ENCODE measurements around the gene DKKL1. TPM values are rescaled to one million over a fixed set of nuclear protein-coding genes. Genes with fewer than 3 reads are reported as not detected.

The DKKL1 gene
- total and polyA plus RNA-seq, 4 donors = 0.58 to 0.95 (median 0.88) TPM

DNA sequence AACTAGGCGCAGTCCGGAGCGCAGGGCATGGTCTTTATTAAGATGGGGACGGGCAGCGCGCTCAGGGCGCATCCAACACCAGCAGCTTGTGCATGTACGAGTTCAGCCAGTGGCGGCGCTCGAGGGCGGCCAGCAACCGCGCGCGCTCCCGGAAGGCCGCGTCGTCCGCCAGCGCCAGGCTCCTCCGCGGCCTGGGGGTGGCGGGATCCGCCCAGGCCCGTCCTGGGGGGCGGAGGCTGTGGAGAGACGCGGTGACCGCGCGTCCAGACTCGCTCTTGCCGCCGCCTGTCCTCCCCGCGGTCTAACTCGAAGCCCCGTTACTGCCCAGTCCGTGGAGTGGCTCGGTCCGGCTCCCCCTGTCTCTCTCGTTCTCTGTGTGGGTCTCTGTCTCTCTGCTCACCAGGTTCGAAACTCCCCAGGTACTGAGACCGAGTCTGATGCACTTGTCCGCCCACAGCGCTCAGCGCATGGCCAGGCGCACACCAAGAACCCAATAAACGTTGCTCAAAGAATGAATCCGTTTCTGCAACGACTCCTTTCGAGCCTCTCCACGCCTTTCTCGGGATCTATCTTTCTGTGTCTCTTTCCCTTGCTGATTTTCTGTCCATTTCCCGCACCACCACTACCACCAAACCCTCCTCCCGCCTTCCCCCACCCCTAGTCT, 58.9 kb downstream of the DKKL1 start:
- ATAC-seq (ENCODE audit: insufficient read depth, low FRiP score) (no peak), DNase-seq (peak; percentile 20 to 62 (median 38))
- 2 to 3% methylated on average over 45 to 58 of the region's 58 CpGs for WGBS, 2 donors
- H3K4me3 ChIP-seq = no peak overlapping the region
- H3K9me3 ChIP-seq (ENCODE audit: control insufficient read depth in 4 of 4, insufficient read depth in 3 of 4, low read length in 3 of 4) = peaks cover 0 to 2% (median 0%) of the 10 kb centered on the region in 4 donors
- peaks cover 9 to 84% (median 76%) of the 10 kb centered on the region in 3 donors for H3K27me3 ChIP-seq (ENCODE audit: control insufficient read depth in 3 of 3, insufficient read depth in 3 of 3, low read length in 2 of 3)
- peaks cover 0 to 11% (median 7%) of the 10 kb centered on the region in 5 donors for H3K4me1 ChIP-seq (ENCODE audit: control insufficient read depth in 5 of 5, insufficient read depth in 5 of 5, low read length in 5 of 5)
- H3K9ac ChIP-seq (ENCODE audit: insufficient read depth in 1 of 2, low read length in 2 of 2) = no peak overlapping the region
- H3K36me3 ChIP-seq (ENCODE audit: control insufficient read depth in 4 of 4, insufficient read depth in 4 of 4, low read length in 4 of 4) = no peaks in the 10 kb centered on the region
- no peak overlapping the region for H3K27ac ChIP-seq (ENCODE audit: low read depth in 1 of 2, low read length in 1 of 2)
- TF ChIP-seq, protein P1, sequence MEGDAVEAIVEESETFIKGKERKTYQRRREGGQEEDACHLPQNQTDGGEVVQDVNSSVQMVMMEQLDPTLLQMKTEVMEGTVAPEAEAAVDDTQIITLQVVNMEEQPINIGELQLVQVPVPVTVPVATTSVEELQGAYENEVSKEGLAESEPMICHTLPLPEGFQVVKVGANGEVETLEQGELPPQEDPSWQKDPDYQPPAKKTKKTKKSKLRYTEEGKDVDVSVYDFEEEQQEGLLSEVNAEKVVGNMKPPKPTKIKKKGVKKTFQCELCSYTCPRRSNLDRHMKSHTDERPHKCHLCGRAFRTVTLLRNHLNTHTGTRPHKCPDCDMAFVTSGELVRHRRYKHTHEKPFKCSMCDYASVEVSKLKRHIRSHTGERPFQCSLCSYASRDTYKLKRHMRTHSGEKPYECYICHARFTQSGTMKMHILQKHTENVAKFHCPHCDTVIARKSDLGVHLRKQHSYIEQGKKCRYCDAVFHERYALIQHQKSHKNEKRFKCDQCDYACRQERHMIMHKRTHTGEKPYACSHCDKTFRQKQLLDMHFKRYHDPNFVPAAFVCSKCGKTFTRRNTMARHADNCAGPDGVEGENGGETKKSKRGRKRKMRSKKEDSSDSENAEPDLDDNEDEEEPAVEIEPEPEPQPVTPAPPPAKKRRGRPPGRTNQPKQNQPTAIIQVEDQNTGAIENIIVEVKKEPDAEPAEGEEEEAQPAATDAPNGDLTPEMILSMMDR (IDR thresholded peaks at IDR 0.05; ENCODE audit: control extremely low read depth, extremely low read depth) = peak; percentile 1

DNA sequence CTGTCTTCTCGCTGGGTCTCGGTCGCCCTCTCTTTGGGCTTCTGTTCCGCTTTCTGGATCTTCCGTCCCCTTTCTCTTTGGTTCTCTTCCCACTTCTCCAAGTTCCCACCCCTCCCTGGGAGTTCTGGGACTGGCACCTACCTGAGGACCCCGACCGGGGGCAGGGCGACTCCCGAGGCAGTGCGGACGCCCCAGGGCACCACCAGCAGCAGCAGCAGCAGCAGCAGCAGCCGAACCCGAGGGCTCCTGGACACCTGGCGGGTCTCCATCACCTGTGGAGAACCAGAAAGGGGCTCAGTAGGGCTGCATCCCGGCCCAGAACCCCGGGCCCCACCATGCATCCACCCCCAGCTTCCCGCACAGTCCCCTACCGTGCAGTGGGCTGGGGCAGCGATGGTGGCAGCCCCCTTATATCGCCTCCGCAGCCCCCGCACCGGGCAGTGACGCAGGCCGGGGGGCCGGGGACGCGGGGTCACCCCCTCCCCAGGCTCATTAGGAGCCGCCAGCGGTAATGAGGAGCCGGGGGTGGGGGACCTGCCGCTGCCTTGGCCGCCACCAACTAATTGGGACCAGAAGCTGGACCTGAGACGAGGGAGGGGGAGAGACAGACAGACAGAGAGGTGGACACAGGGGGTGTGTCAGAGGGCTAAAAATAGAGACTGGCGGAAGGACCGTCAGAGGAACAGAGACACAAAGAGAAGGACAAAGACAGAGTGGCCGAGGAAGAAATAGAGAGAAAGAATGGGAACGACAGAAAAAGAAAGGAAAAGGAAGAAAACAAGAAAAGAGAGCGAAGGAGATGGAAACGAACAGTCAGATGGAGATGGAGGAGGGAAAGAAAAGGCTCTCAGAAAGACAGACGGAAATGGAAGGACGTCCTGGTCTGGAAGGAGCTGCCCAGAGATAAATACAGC, 59.7 kb downstream of the DKKL1 start, which contains the start of gene PTH2:
PTH2 (minus strand) TSS at position 371 of the 914 bp plus-strand sequence; CDS start at position 269, 102 bp downstream.
- Histone ChIP-seq H3K4me3 (no peak within 1 kb of the TSS), H3K27me3 (ENCODE audit: control insufficient read depth in 3 of 3, insufficient read depth in 3 of 3, low read length in 2 of 3) (peaks cover 9 to 87% (median 76%) of the 10 kb centered on the region in 3 donors), H3K4me1 (ENCODE audit: control insufficient read depth in 5 of 5, insufficient read depth in 5 of 5, low read length in 5 of 5) (peaks cover 0 to 12% (median 7%) of the 10 kb centered on the region in 5 donors), H3K27ac (ENCODE audit: low read depth in 1 of 2, low read length in 1 of 2) (no peak within 1 kb of the TSS), H3K36me3 (ENCODE audit: control insufficient read depth in 4 of 4, insufficient read depth in 4 of 4, low read length in 4 of 4) (no peaks in the 10 kb centered on the region), H3K9ac (ENCODE audit: insufficient read depth in 1 of 2, low read length in 2 of 2) (no peak within 1 kb of the TSS), H3K9me3 (ENCODE audit: control insufficient read depth in 4 of 4, insufficient read depth in 3 of 4, low read length in 3 of 4) (peaks cover 0 to 2% (median 0%) of the 10 kb centered on the region in 4 donors)
- DNase-seq (no peak), ATAC-seq (ENCODE audit: insufficient read depth, low FRiP score) (no peak)
- 7 to 8% methylated on average over 40 to 42 of the region's 42 CpGs for WGBS, 2 donors
- TF ChIP-seq, protein P1 (IDR thresholded peaks at IDR 0.05; ENCODE audit: control extremely low read depth, extremely low read depth) = no peak

DNA sequence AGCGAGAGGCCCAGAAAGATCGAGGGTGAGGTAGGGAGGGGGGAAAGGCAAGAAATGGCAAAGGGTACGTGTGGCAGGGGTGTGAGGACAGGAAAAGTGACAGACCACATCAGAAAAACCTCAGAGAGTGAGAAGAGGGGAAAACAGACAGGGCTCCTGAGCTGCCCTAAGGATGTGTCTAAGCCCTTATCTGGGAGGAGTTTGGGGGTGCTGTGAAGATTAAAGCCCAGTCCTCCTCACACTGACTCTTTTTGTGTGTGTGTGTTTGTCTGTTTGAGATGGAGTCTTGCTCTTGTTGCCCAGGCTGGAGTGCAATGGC, 60.3 kb downstream of the DKKL1 start:
- 6 to 11% methylated on average over 3 of the region's 3 CpGs for WGBS, 2 donors
- H3K36me3 ChIP-seq (ENCODE audit: control insufficient read depth in 4 of 4, insufficient read depth in 4 of 4, low read length in 4 of 4) = no peaks in the 10 kb centered on the region
- TF ChIP-seq, protein P1 (IDR thresholded peaks at IDR 0.05; ENCODE audit: control extremely low read depth, extremely low read depth) = no peak
- H3K9ac ChIP-seq (ENCODE audit: insufficient read depth in 1 of 2, low read length in 2 of 2) = no peak overlapping the region
- peaks cover 0 to 2% (median 0%) of the 10 kb centered on the region in 4 donors for H3K9me3 ChIP-seq (ENCODE audit: control insufficient read depth in 4 of 4, insufficient read depth in 3 of 4, low read length in 3 of 4)
- peaks cover 9 to 87% (median 81%) of the 10 kb centered on the region in 3 donors for H3K27me3 ChIP-seq (ENCODE audit: control insufficient read depth in 3 of 3, insufficient read depth in 3 of 3, low read length in 2 of 3)
- H3K4me3 ChIP-seq = no peak overlapping the region
- H3K27ac ChIP-seq (ENCODE audit: low read depth in 1 of 2, low read length in 1 of 2) = no peak overlapping the region
- peaks cover 0 to 12% (median 7%) of the 10 kb centered on the region in 5 donors for H3K4me1 ChIP-seq (ENCODE audit: control insufficient read depth in 5 of 5, insufficient read depth in 5 of 5, low read length in 5 of 5)
- DNase-seq = no peak
- ATAC-seq (ENCODE audit: insufficient read depth, low FRiP score) = no peak

Other genes with a start within 250 kb of the DKKL1 start
- gene LIN7B, start 249.5 kb upstream of the DKKL1 start, total RNA-seq = 1 to 10 TPM; 6.6 to 7.8 TPM
- 10 to 100 TPM in 1 of 2 donors, 1 to 10 TPM in 1; 6.4 to 12.4 TPM for gene LIN7B, start 249.5 kb upstream of the DKKL1 start, polyA plus RNA-seq
- 1 to 10 TPM in 1 of 2 donors, not detected in 1; 1.9 TPM for gene C19orf73, start 244.7 kb upstream of the DKKL1 start, total RNA-seq
- 1 to 10 TPM; 3.1 to 4.3 TPM for gene C19orf73, start 244.7 kb upstream of the DKKL1 start, polyA plus RNA-seq
- 1 to 10 TPM; 3.0 to 8.4 TPM for gene PPFIA3, start 244.3 kb upstream of the DKKL1 start, total RNA-seq
- gene PPFIA3, start 244.3 kb upstream of the DKKL1 start, polyA plus RNA-seq = 10 to 100 TPM in 1 of 2 donors, 1 to 10 TPM in 1; 8.8 to 10.6 TPM
- 1 to 10 TPM in 1 of 2 donors, under 1 TPM in 1; 0.18 to 5.7 TPM for gene HRC, start 208.5 kb upstream of the DKKL1 start, total RNA-seq
- gene HRC, start 208.5 kb upstream of the DKKL1 start, polyA plus RNA-seq = 1 to 10 TPM in 1 of 2 donors, under 1 TPM in 1; 0.14 to 2.0 TPM
- 10 to 100 TPM; 19.8 to 70.1 TPM for gene TRPM4, start 206.1 kb upstream of the DKKL1 start, total RNA-seq
- gene TRPM4, start 206.1 kb upstream of the DKKL1 start, polyA plus RNA-seq = 10 to 100 TPM; 15.6 to 24.9 TPM
- 1 to 10 TPM; 1.8 to 2.5 TPM for gene SLC6A16, start 38.7 kb upstream of the DKKL1 start, total RNA-seq
- gene SLC6A16, start 38.7 kb upstream of the DKKL1 start, polyA plus RNA-seq = 1 to 10 TPM in 1 of 2 donors, under 1 TPM in 1; 0.93 to 2.4 TPM
- 10 to 100 TPM; 33.9 to 65.1 TPM for gene CD37, start 28.5 kb upstream of the DKKL1 start, total RNA-seq
- gene CD37, start 28.5 kb upstream of the DKKL1 start, polyA plus RNA-seq = 100 to 1,000 TPM in 1 of 2 donors, 10 to 100 TPM in 1; 37.2 to 154 TPM
- gene TEAD2, start 1.5 kb upstream of the DKKL1 start, total RNA-seq = 10 to 100 TPM; 31.4 to 40.0 TPM
- gene TEAD2, start 1.5 kb upstream of the DKKL1 start, polyA plus RNA-seq = 10 to 100 TPM; 21.9 to 31.5 TPM
- gene KASH5, start 24.4 kb downstream of the DKKL1 start, total RNA-seq = 1 to 10 TPM in 1 of 2 donors, not detected in 1; 2.9 TPM
- 1 to 10 TPM in 1 of 2 donors, under 1 TPM in 1; 0.52 to 1.5 TPM for gene KASH5, start 24.4 kb downstream of the DKKL1 start, polyA plus RNA-seq
- not detected for gene PTH2, start 59.6 kb downstream of the DKKL1 start, total RNA-seq
- not detected for gene PTH2, start 59.6 kb downstream of the DKKL1 start, polyA plus RNA-seq
- not detected for gene GFY, start 61.5 kb downstream of the DKKL1 start, total RNA-seq
- gene GFY, start 61.5 kb downstream of the DKKL1 start, polyA plus RNA-seq = not detected
- under 1 TPM; 0.31 to 0.51 TPM for gene SLC17A7, start 77.7 kb downstream of the DKKL1 start, total RNA-seq
- gene SLC17A7, start 77.7 kb downstream of the DKKL1 start, polyA plus RNA-seq = under 1 TPM; 0.10 to 0.30 TPM
- gene PIH1D1, start 87.9 kb downstream of the DKKL1 start, total RNA-seq = 10 to 100 TPM; 65.7 to 65.9 TPM
- 10 to 100 TPM; 63.7 to 66.6 TPM for gene PIH1D1, start 87.9 kb downstream of the DKKL1 start, polyA plus RNA-seq
- gene ALDH16A1, start 89.3 kb downstream of the DKKL1 start, total RNA-seq = 10 to 100 TPM; 21.1 to 53.3 TPM
- 10 to 100 TPM; 36.1 to 38.7 TPM for gene ALDH16A1, start 89.3 kb downstream of the DKKL1 start, polyA plus RNA-seq
- gene FLT3LG, start 110.3 kb downstream of the DKKL1 start, total RNA-seq = 1 to 10 TPM; 2.9 to 8.9 TPM
- gene FLT3LG, start 110.3 kb downstream of the DKKL1 start, polyA plus RNA-seq = 10 to 100 TPM in 1 of 2 donors, 1 to 10 TPM in 1; 9.5 to 15.0 TPM
- gene RPL13A, start 123.7 kb downstream of the DKKL1 start, total RNA-seq = 1,000 to 10,000 TPM; 1,499 to 2,532 TPM
- gene RPL13A, start 123.7 kb downstream of the DKKL1 start, polyA plus RNA-seq = 1,000 to 10,000 TPM; 2,431 to 2,816 TPM
- 1,000 to 10,000 TPM; 1,558 to 1,973 TPM for gene RPS11, start 132.6 kb downstream of the DKKL1 start, total RNA-seq
- 1,000 to 10,000 TPM; 4,071 to 4,654 TPM for gene RPS11, start 132.6 kb downstream of the DKKL1 start, polyA plus RNA-seq
- gene FCGRT, start 148.8 kb downstream of the DKKL1 start, total RNA-seq = 100 to 1,000 TPM; 184 to 271 TPM
- 100 to 1,000 TPM; 233 to 247 TPM for gene FCGRT, start 148.8 kb downstream of the DKKL1 start, polyA plus RNA-seq
- 10 to 100 TPM; 14.1 to 39.2 TPM for gene RCN3, start 164.1 kb downstream of the DKKL1 start, total RNA-seq
- 10 to 100 TPM; 29.3 to 32.6 TPM for gene RCN3, start 164.1 kb downstream of the DKKL1 start, polyA plus RNA-seq
- gene NOSIP, start 216.7 kb downstream of the DKKL1 start, total RNA-seq = 10 to 100 TPM; 40.9 to 48.1 TPM
- 10 to 100 TPM; 77.1 to 84.2 TPM for gene NOSIP, start 216.7 kb downstream of the DKKL1 start, polyA plus RNA-seq
- 10 to 100 TPM in 1 of 2 donors, 1 to 10 TPM in 1; 5.1 to 11.7 TPM for gene PRRG2, start 217.4 kb downstream of the DKKL1 start, total RNA-seq
- gene PRRG2, start 217.4 kb downstream of the DKKL1 start, polyA plus RNA-seq = 10 to 100 TPM in 1 of 2 donors, 1 to 10 TPM in 1; 9.0 to 10.5 TPM
- 10 to 100 TPM; 18.0 to 32.4 TPM for gene PRR12, start 227.3 kb downstream of the DKKL1 start, total RNA-seq
- 10 to 100 TPM in 1 of 2 donors, 1 to 10 TPM in 1; 7.6 to 15.5 TPM for gene PRR12, start 227.3 kb downstream of the DKKL1 start, polyA plus RNA-seq

All from lung (tissue), 12 donors.